Keratinocyte (primary cell): Measurements from ENCODE around the gene SYT1.

Source experiments
- EZH2 ChIP-seq: IDR thresholded peaks from one replicate; pipeline ENCODE4 v1.6.1; 2012; ENCODE audit warnings: inconsistent platforms, mild to moderate bottlenecking, low read length, moderate library complexity
- TF ChIP-seq, protein P1 (sequence below), 3 experiments: IDR thresholded peaks in 1 of 3; conservative IDR thresholded peaks in 1 of 3; optimal IDR thresholded peaks in 1 of 3; 2 replicates in 2 of 3; 3 replicates in 1 of 3; pipeline versions ENCODE3 to v1.5.1; 2011; ENCODE audit warnings: low read length in 3 of 3, mild to moderate bottlenecking in 3 of 3, moderate library complexity in 2 of 3, control low read depth in 1 of 3, inconsistent platforms in 1 of 3; ENCODE audit not compliant: insufficient read depth in 2 of 3; ENCODE audit errors: extremely low read depth in 1 of 3

DNA sequence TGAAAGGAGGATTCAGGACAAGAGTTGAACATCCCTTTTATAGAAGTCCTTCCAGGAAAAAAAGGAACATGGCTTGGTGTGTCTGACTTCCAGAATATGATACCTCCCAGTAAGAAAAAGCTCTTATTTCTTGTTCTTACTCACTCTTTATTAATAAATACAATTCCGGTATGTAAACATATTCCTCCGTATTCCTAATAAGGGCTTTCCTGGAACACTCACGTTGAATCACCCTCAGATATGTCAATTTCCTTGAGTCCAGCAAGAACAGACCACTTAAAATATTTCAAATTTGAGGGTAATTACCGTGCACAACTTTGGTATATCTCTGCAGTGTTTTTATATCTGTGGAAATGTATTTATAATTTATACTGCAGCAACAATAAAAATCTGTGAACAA is 385.6 kb downstream of the SYT1 start:
- no peak for TF ChIP-seq EZH2
- TF ChIP-seq, protein P1, sequence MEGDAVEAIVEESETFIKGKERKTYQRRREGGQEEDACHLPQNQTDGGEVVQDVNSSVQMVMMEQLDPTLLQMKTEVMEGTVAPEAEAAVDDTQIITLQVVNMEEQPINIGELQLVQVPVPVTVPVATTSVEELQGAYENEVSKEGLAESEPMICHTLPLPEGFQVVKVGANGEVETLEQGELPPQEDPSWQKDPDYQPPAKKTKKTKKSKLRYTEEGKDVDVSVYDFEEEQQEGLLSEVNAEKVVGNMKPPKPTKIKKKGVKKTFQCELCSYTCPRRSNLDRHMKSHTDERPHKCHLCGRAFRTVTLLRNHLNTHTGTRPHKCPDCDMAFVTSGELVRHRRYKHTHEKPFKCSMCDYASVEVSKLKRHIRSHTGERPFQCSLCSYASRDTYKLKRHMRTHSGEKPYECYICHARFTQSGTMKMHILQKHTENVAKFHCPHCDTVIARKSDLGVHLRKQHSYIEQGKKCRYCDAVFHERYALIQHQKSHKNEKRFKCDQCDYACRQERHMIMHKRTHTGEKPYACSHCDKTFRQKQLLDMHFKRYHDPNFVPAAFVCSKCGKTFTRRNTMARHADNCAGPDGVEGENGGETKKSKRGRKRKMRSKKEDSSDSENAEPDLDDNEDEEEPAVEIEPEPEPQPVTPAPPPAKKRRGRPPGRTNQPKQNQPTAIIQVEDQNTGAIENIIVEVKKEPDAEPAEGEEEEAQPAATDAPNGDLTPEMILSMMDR (optimal IDR thresholded peaks at IDR 0.05 in 1 of 3, IDR thresholded peaks at IDR 0.05 in 1 of 3, conservative IDR thresholded peaks at IDR 0.05 in 1 of 3; ENCODE audit: extremely low read depth in 1 of 3, insufficient read depth in 2 of 3, low read length in 3 of 3) = no peak
